NCI-H69 (cell line): Measurements from ENCODE around the gene OR5P2.
"Not testable (repeated sequence)": the region's sequence is repeated elsewhere in the genome, so short reads cannot be mapped to it uniquely, and the experiment has no call there.

Experiments used
- DNase-seq: peaks from one replicate; lab custom pipeline; 2025; lab: John Stamatoyannopoulos, UW

OR5P2 gene, protein sequence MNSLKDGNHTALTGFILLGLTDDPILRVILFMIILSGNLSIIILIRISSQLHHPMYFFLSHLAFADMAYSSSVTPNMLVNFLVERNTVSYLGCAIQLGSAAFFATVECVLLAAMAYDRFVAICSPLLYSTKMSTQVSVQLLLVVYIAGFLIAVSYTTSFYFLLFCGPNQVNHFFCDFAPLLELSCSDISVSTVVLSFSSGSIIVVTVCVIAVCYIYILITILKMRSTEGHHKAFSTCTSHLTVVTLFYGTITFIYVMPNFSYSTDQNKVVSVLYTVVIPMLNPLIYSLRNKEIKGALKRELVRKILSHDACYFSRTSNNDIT

DNA sequence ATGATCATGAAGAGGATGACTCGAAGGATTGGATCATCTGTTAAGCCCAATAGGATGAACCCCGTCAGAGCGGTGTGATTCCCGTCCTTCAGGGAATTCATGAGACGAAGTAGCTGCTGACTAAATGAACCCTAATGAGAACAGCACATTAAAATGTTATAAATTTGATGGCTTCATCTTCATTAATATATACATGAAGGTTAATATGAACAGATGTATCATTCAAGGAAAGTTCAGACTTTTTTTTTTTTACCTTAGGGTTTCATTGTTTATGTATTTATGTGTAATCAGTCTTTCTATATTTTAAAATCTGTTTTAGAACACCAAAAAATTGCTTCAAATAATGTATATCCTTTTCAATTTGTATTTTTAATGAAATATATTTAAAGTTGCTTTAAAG lies at the start of gene OR5P2:
Gene OR5P2 (minus strand): TSS at position 101 of the 400 bp plus-strand sequence. CDS start 0 bp downstream, at position 101.
- no peak for DNase-seq

GRCh38 chr11:7846003-7846402 lies 49.3 kb upstream of the OR5P2 start:
- no peak for DNase-seq

DNA sequence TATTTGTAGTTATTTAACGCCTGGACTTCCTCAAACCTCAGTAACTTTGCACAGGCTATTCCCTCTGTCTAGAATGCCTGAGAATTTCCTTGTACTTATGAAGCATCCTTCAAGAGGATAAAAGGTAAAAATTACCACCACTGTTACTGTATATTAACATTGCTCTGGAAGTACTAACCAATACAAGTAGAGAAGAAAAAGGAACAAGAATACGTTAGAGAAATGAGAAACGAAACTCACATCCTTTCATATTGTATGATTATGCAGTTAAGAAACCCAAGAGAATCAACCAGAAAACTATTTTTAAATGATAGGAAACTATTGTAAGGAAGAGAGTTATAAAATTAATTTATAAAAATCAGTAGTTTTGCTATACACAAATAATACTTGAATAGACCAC lies 48.2 kb upstream of the OR5P2 start:
- no peak for DNase-seq

DNA sequence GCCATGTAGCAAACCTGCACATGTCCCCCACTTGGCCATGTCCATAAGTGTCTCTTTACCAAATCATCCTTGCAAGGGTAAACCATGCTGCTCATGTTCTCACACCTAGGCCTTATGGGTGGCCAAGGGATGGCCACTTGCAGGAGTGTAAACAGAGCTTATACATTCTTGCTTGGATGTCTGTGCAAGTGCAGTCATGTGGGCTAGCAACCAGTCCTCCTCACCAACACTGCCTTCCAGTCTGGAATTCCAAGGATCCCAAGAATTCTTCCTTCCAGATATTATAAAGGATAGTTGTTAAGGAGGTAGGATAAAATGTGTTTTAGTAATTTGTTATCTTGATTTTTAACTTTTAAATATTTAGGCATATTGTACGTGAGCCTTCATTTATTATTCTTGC lies 47.8 kb upstream of the OR5P2 start:
- no peak for DNase-seq

GRCh38 chr11:7840578-7840977 lies 43.8 kb upstream of the OR5P2 start:
- DNase-seq: no peak

GRCh38 chr11:7833527-7833926 lies 36.8 kb upstream of the OR5P2 start:
- no peak for DNase-seq

- no peak for DNase-seq
These were observed 34.0 kb upstream of the OR5P2 start, which contains the start of gene OR5P3 for GRCh38 chr11:7830740-7831139. Gene OR5P3 (minus strand): TSS chr11:7830840.

DNA sequence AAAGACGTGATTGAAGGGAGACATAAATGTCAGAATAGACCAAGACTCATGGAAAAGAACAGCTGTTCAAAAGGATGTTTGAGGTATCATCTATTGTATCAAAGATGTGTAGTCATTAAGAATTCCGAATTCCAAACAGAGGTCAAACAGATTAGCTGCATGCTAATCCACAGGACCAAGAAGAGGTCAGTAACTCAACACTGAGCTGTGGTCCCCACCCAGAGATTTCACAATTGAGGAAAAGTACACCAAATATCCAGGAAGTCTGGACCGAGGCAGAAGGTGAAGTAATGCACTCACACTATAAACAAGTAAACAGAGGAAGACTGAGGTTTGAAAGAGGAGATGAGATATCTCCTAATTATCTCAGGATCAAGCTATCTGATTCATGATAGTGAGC lies 29.6 kb upstream of the OR5P2 start:
- no peak for DNase-seq

DNA sequence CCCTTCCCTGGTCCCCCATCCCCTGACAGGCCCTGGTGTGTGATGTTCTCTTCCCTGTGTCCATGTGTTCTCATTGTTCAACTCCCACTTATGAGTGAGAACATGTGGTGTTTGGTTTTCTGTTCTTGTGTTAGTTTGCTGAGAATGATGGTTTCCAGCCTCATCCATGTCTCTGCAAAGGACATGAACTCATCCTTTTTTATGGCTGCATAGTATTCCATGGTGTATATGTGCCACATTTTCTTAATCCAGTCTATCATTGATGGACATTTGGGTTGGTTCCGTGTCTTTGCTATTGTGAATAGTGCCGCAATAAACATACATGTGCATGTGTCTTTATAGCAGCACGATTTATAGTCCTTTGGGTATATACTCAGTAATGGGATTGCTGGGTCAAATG lies 23.7 kb upstream of the OR5P2 start:
- not testable (repeated sequence) for DNase-seq

DNA sequence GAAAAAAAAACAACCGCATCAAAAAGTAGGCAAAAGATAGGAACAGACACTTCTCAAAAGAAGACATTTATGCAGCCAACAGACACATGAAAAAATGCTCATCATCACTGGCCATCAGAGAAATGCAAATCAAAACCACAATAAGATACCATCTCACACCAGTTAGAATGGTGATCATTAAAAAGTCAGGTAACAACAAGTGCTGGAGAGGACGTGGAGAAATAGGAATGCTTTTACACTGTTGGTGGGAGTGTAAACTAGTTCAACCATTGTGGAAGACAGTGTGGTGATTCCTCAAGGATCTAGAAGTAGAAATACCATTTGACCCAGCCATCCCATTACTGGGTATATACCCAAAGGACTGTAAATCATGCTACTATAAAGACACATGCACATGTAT lies 18.2 kb upstream of the OR5P2 start:
- not testable (repeated sequence) for DNase-seq

DNA sequence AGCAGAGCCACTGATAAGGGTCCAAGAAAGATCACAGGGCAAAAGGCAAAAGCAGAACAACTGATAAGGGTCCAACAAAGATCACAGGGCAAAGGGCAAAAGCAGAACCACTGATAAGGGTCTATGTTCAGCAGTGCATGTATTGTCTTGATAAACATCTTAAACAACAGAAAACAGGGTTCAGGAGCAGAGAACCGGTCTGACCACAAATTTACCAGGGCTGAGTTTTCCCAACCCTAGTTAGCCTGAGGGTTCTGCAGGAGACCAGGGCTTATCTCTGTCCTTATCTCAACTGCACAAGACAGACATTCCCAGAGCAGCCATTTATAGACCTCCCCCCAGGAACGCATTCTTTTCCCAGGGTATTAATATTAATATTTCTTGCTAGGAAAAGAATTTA lies 13.6 kb upstream of the OR5P2 start:
- not testable (repeated sequence) for DNase-seq

DNA sequence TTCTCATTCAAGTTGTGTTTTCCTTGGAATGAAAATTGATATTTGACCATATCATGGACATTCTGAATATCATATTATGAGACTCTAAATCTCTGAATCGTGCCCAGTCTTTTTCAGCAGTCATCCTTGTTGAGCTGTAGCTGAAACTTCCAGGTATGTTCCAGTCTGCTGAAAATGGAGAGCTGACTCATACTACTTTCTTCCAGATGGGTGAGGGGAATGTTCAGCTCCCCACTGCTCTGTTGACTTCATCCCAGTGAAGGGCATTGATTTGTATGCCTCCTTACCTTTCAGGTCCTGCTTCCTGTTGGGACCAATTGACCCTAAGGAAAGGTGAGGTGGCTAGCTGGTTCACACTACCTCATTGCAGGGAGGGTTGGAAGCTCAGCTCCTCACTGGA lies 3.5 kb downstream of the OR5P2 start:
- DNase-seq: no peak

DNA sequence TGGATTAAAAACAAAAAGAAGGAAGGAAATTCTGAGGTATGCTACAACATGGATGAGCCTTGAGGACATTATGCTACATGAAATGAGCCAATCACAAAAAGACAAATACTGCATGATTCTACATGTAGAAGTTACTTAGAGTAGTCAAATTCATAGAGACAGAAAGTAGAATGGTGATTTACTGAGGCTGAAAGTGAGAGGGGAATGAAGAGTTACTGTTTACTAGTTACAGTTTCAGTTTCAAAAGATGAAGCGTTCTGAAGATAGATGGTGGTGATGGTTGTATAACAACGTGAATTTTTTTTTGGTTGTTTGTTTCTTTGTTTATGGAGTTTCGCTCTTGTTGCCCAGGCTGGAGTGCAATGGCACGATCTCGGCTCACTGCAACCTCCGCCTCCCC lies 9.5 kb downstream of the OR5P2 start:
- no peak for DNase-seq

- DNase-seq: no peak
These were observed 21.1 kb downstream of the OR5P2 start for GRCh38 chr11:7775689-7776088.

GRCh38 chr11:7764301-7764700 lies 32.4 kb downstream of the OR5P2 start:
- not testable (repeated sequence) for DNase-seq

GRCh38 chr11:7759010-7759409 lies 37.7 kb downstream of the OR5P2 start:
- DNase-seq: no peak

- DNase-seq: no peak
These were observed 47.3 kb downstream of the OR5P2 start for GRCh38 chr11:7749456-7749855.
